Liver (tissue), 9 donors: ENCODE measurements around the gene KLK14. TPM values are rescaled to one million over a fixed set of nuclear protein-coding genes. Genes with fewer than 3 reads are reported as not detected.

Source experiments
- DNase-seq: peaks from one replicate; pipeline ENCODE4 v3.0.0-alpha.2; 2017; ENCODE audit warnings: low spot score
- H3K27ac ChIP-seq, 2 donors: one replicate each; pipeline ENCODE4 v1.7.0; 2013; ENCODE audit warnings: inconsistent platforms in 2 of 2, low read length in 2 of 2, control low read depth in 1 of 2, low read depth in 1 of 2, mild to moderate bottlenecking in 1 of 2
- H3K27me3 ChIP-seq, 4 donors: one replicate each; pipeline versions ENCODE4 v1.6.1 to v1.7.0; 2013; ENCODE audit warnings: low read length in 3 of 4, inconsistent platforms in 1 of 4, mild to moderate bottlenecking in 1 of 4, moderate library complexity in 1 of 4; ENCODE audit not compliant: control insufficient read depth in 4 of 4, insufficient read depth in 4 of 4
- H3K36me3 ChIP-seq, 4 donors: one replicate each; pipeline versions ENCODE4 v1.6.1 to v1.7.0; 2013; ENCODE audit warnings: low read length in 3 of 4, mild to moderate bottlenecking in 3 of 4, low read depth in 1 of 4, moderate library complexity in 1 of 4; ENCODE audit not compliant: control insufficient read depth in 4 of 4, insufficient read depth in 3 of 4
- H3K4me1 ChIP-seq, 4 donors: one replicate each; pipeline versions ENCODE4 v1.6.1 to v1.7.0; 2013; ENCODE audit warnings: low read length in 3 of 4, mild to moderate bottlenecking in 3 of 4, moderate library complexity in 1 of 4; ENCODE audit not compliant: control insufficient read depth in 4 of 4, insufficient read depth in 4 of 4
- H3K4me3 ChIP-seq, 3 donors: one replicate each; pipeline versions ENCODE4 v1.6.1 to v1.7.0; 2013; ENCODE audit warnings: low read length in 3 of 3, control low read depth in 1 of 3, low read depth in 1 of 3, mild to moderate bottlenecking in 1 of 3
- H3K9ac ChIP-seq, 2 donors: one replicate each; pipeline ENCODE4 v1.7.0; 2013; ENCODE audit warnings: low read length in 2 of 2, mild to moderate bottlenecking in 2 of 2, moderate library complexity in 2 of 2, control low read depth in 1 of 2, low read depth in 1 of 2
- H3K9me3 ChIP-seq, 4 donors: one replicate each; pipeline versions ENCODE4 v1.6.1 to v1.7.0; 2013; ENCODE audit warnings: low read length in 3 of 4; ENCODE audit not compliant: control insufficient read depth in 4 of 4
- FOXA1 ChIP-seq: IDR thresholded peaks from 2 replicates; pipeline ENCODE4 v1.6.1; 2016; ENCODE audit warnings: antibody characterized with exemption
- FOXA2 ChIP-seq: IDR thresholded peaks from 2 replicates; pipeline ENCODE4 v1.6.1; 2016; ENCODE audit warnings: antibody characterized with exemption
- GABPA ChIP-seq, 2 donors: IDR thresholded peaks in 1 of 2; conservative IDR thresholded peaks in 1 of 2; 2 replicates each; pipeline ENCODE4 v1.6.1; 2016; ENCODE audit warnings: antibody characterized with exemption in 2 of 2, mild to moderate bottlenecking in 1 of 2, moderate library complexity in 1 of 2
- HNF4A ChIP-seq, 2 donors: conservative IDR thresholded peaks; 2 replicates each; pipeline ENCODE4 v1.6.1; 2016; ENCODE audit warnings: antibody characterized with exemption in 2 of 2, mild to moderate bottlenecking in 2 of 2
- HNF4G ChIP-seq: IDR thresholded peaks from 2 replicates; pipeline ENCODE4 v1.6.1; 2016; ENCODE audit warnings: antibody characterized with exemption
- JUND ChIP-seq, 2 donors: IDR thresholded peaks; 2 replicates each; pipeline ENCODE4 v1.6.1; 2016; ENCODE audit warnings: antibody characterized with exemption in 2 of 2
- NR2F2 ChIP-seq: IDR thresholded peaks from 2 replicates; pipeline ENCODE4 v1.6.1; 2016; ENCODE audit warnings: antibody characterized with exemption
- RAD21 ChIP-seq, 2 donors: IDR thresholded peaks; 2 replicates each; pipeline ENCODE4 v1.6.1; 2016; ENCODE audit warnings: antibody characterized with exemption in 2 of 2, mild to moderate bottlenecking in 2 of 2
- RXRA ChIP-seq, 2 donors: IDR thresholded peaks; 2 replicates each; pipeline ENCODE4 v1.6.1; 2017 to 2018; ENCODE audit warnings: antibody characterized with exemption in 2 of 2, mild to moderate bottlenecking in 1 of 2
- SP1 ChIP-seq: IDR thresholded peaks from 2 replicates; pipeline ENCODE4 v1.6.1; 2018; ENCODE audit warnings: antibody characterized with exemption, mild to moderate bottlenecking
- TAF1 ChIP-seq: conservative IDR thresholded peaks from 2 replicates; pipeline ENCODE4 v1.6.1; 2016; ENCODE audit warnings: antibody characterized with exemption, mild to moderate bottlenecking
- WGBS: extraction: QIAGEN DNeasy Blood & Tissue Kit; methylation state at CpG from one replicate; pipeline ENCODE4 v1.1.7; 2013; 5-methylcytosine and 5-hydroxymethylcytosine counted together
- polyA plus RNA-seq, 2 donors: library from polyadenylated mRNA; stranded (reverse) in 1 of 2; unstranded in 1 of 2; fragments of 200-250 nt in 1 of 2; fragments of >200 nt in 1 of 2; fragmentation: Nextera tagmentation in 1 of 2; extraction: Ambion mirVana in 1 of 2; gene quantifications; one replicate each; pipeline versions ENCODE4 v1.2.1 to v1.2.3, GENCODE V29; 2013 to 2015
- total RNA-seq, 2 donors: library from RNA; depleted of rRNA; stranded (reverse); fragments of >200 nt; gene quantifications; one replicate each; pipeline ENCODE4 v1.2.3, GENCODE V29; 2014
- TF ChIP-seq, protein P1 (sequence below): IDR thresholded peaks from 2 replicates; pipeline ENCODE4 v1.6.1; 2016; ENCODE audit warnings: antibody characterized with exemption
- TF ChIP-seq, protein P2 (sequence below): IDR thresholded peaks from 2 replicates; pipeline ENCODE4 v1.6.1; 2016; ENCODE audit warnings: antibody characterized with exemption
- TF ChIP-seq, protein P3 (sequence below): IDR thresholded peaks from 2 replicates; pipeline ENCODE4 v1.6.1; 2016; ENCODE audit warnings: antibody characterized with exemption
- TF ChIP-seq, protein P4 (sequence below): fragments of 150-350 bp; IDR thresholded peaks from 2 replicates; pipeline ENCODE4 v1.5.1; 2017; ENCODE audit warnings: improper control_type of control experiment, low read depth, low read length; ENCODE audit not compliant: missing input control
- TF ChIP-seq, protein P5 (sequence below): IDR thresholded peaks from 2 replicates; pipeline ENCODE4 v1.6.1; 2016; ENCODE audit warnings: antibody characterized with exemption, mild to moderate bottlenecking
- donor health status: healthy.
- donor health status: healthy.
- donor health status: healthy.
- donor health status: healthy.
- donor health status: healthy.

KLK14 gene
- total and polyA plus RNA-seq, 4 donors, result 0.06 TPM; not detected in 3

DNA sequence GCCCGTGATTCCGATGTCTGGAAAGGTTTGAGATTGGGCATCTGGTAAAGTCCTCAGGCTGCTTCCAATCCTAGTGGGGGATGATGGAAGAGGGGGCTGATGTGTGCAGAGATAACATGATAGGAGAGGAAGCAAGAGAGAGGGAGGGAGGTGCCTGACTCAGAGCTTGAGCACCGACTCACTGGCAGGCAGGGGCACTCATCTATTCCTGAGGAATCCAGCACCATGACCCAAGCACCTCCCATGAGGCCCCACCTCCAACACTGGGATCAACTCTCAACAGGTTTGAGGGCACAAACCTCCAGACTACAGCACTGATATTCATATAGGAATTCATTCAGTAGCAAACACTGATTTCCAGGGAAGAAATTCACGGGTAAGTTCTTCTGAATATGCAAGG is 36.4 kb upstream of the KLK14 start:
- H3K36me3 ChIP-seq, result no peaks in the 10 kb centered on the region
- H3K27ac ChIP-seq, result no peak overlapping the region
- 56% methylated on average over 4 of the region's 4 CpGs for WGBS
- no peak for DNase-seq
- TF ChIP-seq JUND (IDR thresholded peaks at IDR 0.05), result no peak
- TF ChIP-seq RAD21 (IDR thresholded peaks at IDR 0.05), result no peak
- TF ChIP-seq GABPA (IDR thresholded peaks at IDR 0.05 in 1 of 2, conservative IDR thresholded peaks at IDR 0.05 in 1 of 2), result no peak
- TF ChIP-seq, protein P1, sequence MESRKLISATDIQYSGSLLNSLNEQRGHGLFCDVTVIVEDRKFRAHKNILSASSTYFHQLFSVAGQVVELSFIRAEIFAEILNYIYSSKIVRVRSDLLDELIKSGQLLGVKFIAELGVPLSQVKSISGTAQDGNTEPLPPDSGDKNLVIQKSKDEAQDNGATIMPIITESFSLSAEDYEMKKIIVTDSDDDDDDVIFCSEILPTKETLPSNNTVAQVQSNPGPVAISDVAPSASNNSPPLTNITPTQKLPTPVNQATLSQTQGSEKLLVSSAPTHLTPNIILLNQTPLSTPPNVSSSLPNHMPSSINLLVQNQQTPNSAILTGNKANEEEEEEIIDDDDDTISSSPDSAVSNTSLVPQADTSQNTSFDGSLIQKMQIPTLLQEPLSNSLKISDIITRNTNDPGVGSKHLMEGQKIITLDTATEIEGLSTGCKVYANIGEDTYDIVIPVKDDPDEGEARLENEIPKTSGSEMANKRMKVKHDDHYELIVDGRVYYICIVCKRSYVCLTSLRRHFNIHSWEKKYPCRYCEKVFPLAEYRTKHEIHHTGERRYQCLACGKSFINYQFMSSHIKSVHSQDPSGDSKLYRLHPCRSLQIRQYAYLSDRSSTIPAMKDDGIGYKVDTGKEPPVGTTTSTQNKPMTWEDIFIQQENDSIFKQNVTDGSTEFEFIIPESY, result no peak
- TF ChIP-seq, protein P2, sequence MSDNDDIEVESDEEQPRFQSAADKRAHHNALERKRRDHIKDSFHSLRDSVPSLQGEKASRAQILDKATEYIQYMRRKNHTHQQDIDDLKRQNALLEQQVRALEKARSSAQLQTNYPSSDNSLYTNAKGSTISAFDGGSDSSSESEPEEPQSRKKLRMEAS, result no peak
- TF ChIP-seq TAF1, result no peak
- TF ChIP-seq HNF4G, result no peak
- no peaks in the 10 kb centered on the region for H3K27me3 ChIP-seq
- H3K4me1 ChIP-seq, result peaks cover 0 to 4% (median under 1%) of the 10 kb centered on the region in 4 donors
- H3K9me3 ChIP-seq, result no peaks in the 10 kb centered on the region
- no peak overlapping the region for H3K4me3 ChIP-seq
- H3K9ac ChIP-seq, result no peak overlapping the region

DNA sequence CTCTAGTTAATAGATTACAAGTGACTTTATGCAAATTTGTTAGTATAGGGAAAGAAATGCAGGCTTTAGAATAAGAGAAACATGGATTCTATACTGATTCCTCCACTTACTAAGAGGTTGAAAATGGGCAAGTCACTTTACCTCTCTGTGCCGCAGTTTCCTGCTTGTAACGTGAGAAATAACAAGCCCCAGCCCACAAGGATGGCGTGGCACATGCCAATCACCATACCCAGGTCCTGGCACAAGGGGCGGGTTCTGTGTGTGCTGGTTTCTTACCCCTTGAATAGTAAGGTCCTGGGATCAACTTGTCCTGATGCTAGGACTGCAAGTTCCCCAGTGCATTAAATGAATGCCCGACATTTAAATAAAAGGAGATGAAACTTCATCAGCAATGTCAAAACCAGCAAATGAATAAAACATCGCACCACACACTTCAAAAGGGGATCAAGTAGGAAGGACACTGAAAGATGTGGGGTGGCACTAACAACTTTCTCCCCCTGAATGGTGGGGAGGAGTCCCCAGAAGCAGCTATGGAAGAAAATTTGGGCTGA is 34.1 kb upstream of the KLK14 start:
- Histone ChIP-seq H3K9ac (no peak overlapping the region), H3K36me3 (no peaks in the 10 kb centered on the region), H3K4me3 (no peak overlapping the region), H3K4me1 (peaks cover 0 to 2% (median 0%) of the 10 kb centered on the region in 4 donors), H3K27me3 (no peaks in the 10 kb centered on the region), H3K27ac (no peak overlapping the region), H3K9me3 (no peaks in the 10 kb centered on the region)
- 65% methylated on average over 6 of the region's 6 CpGs for WGBS
- DNase-seq, result no peak
- no peak for TF ChIP-seq HNF4A (conservative IDR thresholded peaks at IDR 0.05)

DNA sequence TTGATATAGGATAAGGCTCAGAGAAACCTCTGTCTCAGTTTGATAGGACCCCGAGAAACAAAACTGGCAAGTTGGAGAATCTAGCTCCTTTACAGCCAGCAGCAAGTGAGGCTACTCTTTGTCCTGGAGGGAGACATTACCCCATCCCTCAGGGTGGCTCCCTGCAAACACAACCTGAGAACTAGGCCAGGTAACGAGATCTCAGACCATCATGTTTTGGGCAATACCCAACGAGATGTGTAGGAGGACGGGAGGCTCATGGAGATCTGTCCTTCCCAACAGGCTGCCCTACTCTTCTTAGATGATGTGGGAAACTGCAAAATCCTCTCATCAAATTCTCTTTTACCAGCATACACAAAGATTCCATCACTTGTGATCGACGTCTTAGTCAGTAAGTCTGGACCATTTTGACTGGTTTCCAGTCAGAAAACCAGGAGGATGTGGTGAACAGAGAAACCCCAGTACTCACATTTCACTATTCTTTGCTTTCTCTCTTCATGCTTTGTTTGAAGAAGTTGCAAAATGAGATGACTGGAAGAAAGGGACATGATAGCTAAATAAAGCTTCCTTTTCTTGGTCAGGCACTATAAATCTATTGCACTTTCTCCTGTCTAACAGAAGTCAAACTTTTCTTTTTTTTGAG is 31.5 kb upstream of the KLK14 start:
- Histone ChIP-seq H3K27ac (peak overlapping the region in 1 of 2 donors; percentile 10), H3K4me1 (peaks cover 0 to 2% (median 0%) of the 10 kb centered on the region in 4 donors), H3K4me3 (no peak overlapping the region)
- TF ChIP-seq SP1 (no peak), NR2F2 (no peak), FOXA2 (no peak), FOXA1 (no peak), GABPA (IDR thresholded peaks at IDR 0.05 in 1 of 2, conservative IDR thresholded peaks at IDR 0.05 in 1 of 2) (no peak), HNF4A (conservative IDR thresholded peaks at IDR 0.05) (no peak), RXRA (IDR thresholded peaks at IDR 0.05) (no peak), HNF4G (no peak), RAD21 (IDR thresholded peaks at IDR 0.05) (no peak), TAF1 (no peak), JUND (IDR thresholded peaks at IDR 0.05) (no peak)
- TF ChIP-seq, protein P1, result no peak
- TF ChIP-seq, protein P2, result no peak
- TF ChIP-seq, protein P3, sequence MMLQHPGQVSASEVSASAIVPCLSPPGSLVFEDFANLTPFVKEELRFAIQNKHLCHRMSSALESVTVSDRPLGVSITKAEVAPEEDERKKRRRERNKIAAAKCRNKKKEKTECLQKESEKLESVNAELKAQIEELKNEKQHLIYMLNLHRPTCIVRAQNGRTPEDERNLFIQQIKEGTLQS, result no peak
- TF ChIP-seq, protein P4, sequence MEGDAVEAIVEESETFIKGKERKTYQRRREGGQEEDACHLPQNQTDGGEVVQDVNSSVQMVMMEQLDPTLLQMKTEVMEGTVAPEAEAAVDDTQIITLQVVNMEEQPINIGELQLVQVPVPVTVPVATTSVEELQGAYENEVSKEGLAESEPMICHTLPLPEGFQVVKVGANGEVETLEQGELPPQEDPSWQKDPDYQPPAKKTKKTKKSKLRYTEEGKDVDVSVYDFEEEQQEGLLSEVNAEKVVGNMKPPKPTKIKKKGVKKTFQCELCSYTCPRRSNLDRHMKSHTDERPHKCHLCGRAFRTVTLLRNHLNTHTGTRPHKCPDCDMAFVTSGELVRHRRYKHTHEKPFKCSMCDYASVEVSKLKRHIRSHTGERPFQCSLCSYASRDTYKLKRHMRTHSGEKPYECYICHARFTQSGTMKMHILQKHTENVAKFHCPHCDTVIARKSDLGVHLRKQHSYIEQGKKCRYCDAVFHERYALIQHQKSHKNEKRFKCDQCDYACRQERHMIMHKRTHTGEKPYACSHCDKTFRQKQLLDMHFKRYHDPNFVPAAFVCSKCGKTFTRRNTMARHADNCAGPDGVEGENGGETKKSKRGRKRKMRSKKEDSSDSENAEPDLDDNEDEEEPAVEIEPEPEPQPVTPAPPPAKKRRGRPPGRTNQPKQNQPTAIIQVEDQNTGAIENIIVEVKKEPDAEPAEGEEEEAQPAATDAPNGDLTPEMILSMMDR, result no peak
- TF ChIP-seq, protein P5, sequence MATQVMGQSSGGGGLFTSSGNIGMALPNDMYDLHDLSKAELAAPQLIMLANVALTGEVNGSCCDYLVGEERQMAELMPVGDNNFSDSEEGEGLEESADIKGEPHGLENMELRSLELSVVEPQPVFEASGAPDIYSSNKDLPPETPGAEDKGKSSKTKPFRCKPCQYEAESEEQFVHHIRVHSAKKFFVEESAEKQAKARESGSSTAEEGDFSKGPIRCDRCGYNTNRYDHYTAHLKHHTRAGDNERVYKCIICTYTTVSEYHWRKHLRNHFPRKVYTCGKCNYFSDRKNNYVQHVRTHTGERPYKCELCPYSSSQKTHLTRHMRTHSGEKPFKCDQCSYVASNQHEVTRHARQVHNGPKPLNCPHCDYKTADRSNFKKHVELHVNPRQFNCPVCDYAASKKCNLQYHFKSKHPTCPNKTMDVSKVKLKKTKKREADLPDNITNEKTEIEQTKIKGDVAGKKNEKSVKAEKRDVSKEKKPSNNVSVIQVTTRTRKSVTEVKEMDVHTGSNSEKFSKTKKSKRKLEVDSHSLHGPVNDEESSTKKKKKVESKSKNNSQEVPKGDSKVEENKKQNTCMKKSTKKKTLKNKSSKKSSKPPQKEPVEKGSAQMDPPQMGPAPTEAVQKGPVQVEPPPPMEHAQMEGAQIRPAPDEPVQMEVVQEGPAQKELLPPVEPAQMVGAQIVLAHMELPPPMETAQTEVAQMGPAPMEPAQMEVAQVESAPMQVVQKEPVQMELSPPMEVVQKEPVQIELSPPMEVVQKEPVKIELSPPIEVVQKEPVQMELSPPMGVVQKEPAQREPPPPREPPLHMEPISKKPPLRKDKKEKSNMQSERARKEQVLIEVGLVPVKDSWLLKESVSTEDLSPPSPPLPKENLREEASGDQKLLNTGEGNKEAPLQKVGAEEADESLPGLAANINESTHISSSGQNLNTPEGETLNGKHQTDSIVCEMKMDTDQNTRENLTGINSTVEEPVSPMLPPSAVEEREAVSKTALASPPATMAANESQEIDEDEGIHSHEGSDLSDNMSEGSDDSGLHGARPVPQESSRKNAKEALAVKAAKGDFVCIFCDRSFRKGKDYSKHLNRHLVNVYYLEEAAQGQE, result no peak

More for the DNA sequence above, 31.5 kb upstream of the KLK14 start:
- no peaks in the 10 kb centered on the region for H3K36me3 ChIP-seq
- no peaks in the 10 kb centered on the region for H3K9me3 ChIP-seq
- WGBS, result 68% methylated on average over 6 of the region's 6 CpGs
- H3K27me3 ChIP-seq, result no peaks in the 10 kb centered on the region
- H3K9ac ChIP-seq, result no peak overlapping the region
- no peak for DNase-seq
